SU-DHL-6 (cell line): Measurements from ENCODE around the gene AOAH.

Source experiments
- H2AFZ ChIP-seq: fragments of 200-600 bp; sonication (generic); 2 replicates; pipeline ENCODE4 v1.6.1; 2014; ENCODE audit warnings: low read depth, mild to moderate bottlenecking, moderate library complexity, mixed read lengths, antibody characterized with exemption, low read length; ENCODE audit not compliant: severe bottlenecking
- H3F3A ChIP-seq: fragments of 200-600 bp; shearing (Covaris generic); 2 replicates; pipeline ENCODE4 v1.6.0; 2016; ENCODE audit warnings: antibody characterized with exemption, mild to moderate bottlenecking; ENCODE audit not compliant: insufficient read depth
- H3K27ac ChIP-seq: fragments of 200-600 bp; sonication (generic); 2 replicates; pipeline ENCODE4 v1.5.1; 2016; ENCODE audit warnings: low read depth, mild to moderate bottlenecking, low read length, moderate library complexity, mixed read lengths
- H3K27me3 ChIP-seq: fragments of 200-600 bp; sonication (generic), shearing (Covaris generic); 2 replicates; pipeline ENCODE4 v1.6.0; 2014; ENCODE audit warnings: mild to moderate bottlenecking, low read length
- H3K36me3 ChIP-seq: fragments of 200-600 bp; sonication (generic); 2 replicates; pipeline ENCODE4 v1.6.1; 2014; ENCODE audit warnings: mild to moderate bottlenecking, low read length, mixed read lengths
- H3K4me2 ChIP-seq: fragments of 300-600, 200-600 bp; shearing (Covaris generic), sonication (generic); 2 replicates; pipeline ENCODE4 v1.6.0; 2014; ENCODE audit warnings: low read length, low read depth, mild to moderate bottlenecking; ENCODE audit not compliant: poor library complexity, severe bottlenecking
- H3K4me3 ChIP-seq: fragments of 200-600 bp; sonication (generic); 2 replicates; pipeline ENCODE4 v1.5.1; 2014; ENCODE audit warnings: antibody characterized with exemption, low read length, mild to moderate bottlenecking, mixed read lengths; ENCODE audit not compliant: insufficient read depth, poor library complexity, severe bottlenecking
- H3K79me2 ChIP-seq: fragments of 200-600 bp; sonication (generic); 2 replicates; pipeline ENCODE4 v1.6.1; 2014; ENCODE audit warnings: mild to moderate bottlenecking, low read length, moderate library complexity; ENCODE audit not compliant: insufficient read depth
- H3K9ac ChIP-seq: fragments of 200-600 bp; sonication (generic); 2 replicates; pipeline ENCODE4 v1.7.0; 2014; ENCODE audit warnings: mild to moderate bottlenecking, low read length
- H3K9me2 ChIP-seq: fragments of 200-600 bp; sonication (generic); replicated peaks from 2 replicates; pipeline ENCODE4 v1.6.1; 2014; ENCODE audit warnings: low read length; ENCODE audit not compliant: insufficient read depth
- H3K9me3 ChIP-seq: fragments of 200-600 bp; sonication (generic); 2 replicates; pipeline ENCODE4 v1.6.1; 2014; ENCODE audit warnings: low read length, mixed read lengths; ENCODE audit not compliant: insufficient read depth
- H4K20me1 ChIP-seq: fragments of 200-600 bp; sonication (generic); 2 replicates; pipeline ENCODE4 v1.6.1; 2014; ENCODE audit warnings: low read depth, mild to moderate bottlenecking, antibody characterized with exemption, low read length, moderate library complexity, mixed read lengths
- EZH2phosphoT487 ChIP-seq: fragments of 200-600 bp; sonication (generic), shearing (Covaris generic); conservative IDR thresholded peaks from 2 replicates; pipeline ENCODE4 v1.6.1; 2018; ENCODE audit warnings: mild to moderate bottlenecking, antibody characterized with exemption, low read length, moderate library complexity, mixed read lengths
- TF ChIP-seq, protein P1 (sequence below): fragments of 200-600 bp; sonication (generic); IDR thresholded peaks from one replicate; pipeline ENCODE4 v1.5.1; 2017; ENCODE audit warnings: antibody characterized with exemption, mild to moderate bottlenecking, low read length, moderate library complexity; ENCODE audit not compliant: insufficient read depth, poor library complexity, severe bottlenecking

The AOAH gene

DNA sequence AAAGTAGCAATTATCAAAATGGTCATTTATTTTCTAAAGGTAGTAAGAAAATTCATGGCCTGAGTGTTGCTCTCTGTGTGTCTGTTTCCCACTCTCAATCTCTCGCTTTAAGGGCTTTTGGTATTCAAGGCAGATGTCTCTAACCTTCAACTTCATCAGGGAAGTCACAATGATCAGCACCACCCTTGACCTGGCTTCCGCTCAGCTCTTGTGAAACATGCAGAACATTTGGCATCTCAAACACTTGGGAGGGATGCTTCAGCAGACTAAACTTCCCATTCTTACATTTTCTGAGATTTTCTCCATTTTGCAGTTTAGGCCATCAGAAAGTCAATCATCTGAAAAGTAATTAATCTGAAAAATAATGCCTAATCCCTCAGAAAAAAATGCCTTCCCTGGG, 129.8 kb downstream of the AOAH start:
- no peaks in the 10 kb centered on the region for H3K79me2 ChIP-seq
- H3F3A ChIP-seq = no peaks in the 10 kb centered on the region
- H3K4me3 ChIP-seq = no peak overlapping the region
- no peak for TF ChIP-seq EZH2phosphoT487
- TF ChIP-seq, protein P1, sequence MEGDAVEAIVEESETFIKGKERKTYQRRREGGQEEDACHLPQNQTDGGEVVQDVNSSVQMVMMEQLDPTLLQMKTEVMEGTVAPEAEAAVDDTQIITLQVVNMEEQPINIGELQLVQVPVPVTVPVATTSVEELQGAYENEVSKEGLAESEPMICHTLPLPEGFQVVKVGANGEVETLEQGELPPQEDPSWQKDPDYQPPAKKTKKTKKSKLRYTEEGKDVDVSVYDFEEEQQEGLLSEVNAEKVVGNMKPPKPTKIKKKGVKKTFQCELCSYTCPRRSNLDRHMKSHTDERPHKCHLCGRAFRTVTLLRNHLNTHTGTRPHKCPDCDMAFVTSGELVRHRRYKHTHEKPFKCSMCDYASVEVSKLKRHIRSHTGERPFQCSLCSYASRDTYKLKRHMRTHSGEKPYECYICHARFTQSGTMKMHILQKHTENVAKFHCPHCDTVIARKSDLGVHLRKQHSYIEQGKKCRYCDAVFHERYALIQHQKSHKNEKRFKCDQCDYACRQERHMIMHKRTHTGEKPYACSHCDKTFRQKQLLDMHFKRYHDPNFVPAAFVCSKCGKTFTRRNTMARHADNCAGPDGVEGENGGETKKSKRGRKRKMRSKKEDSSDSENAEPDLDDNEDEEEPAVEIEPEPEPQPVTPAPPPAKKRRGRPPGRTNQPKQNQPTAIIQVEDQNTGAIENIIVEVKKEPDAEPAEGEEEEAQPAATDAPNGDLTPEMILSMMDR = no peak
- H3K36me3 ChIP-seq = no peaks in the 10 kb centered on the region
- H3K27me3 ChIP-seq = no peaks in the 10 kb centered on the region
- H3K4me2 ChIP-seq = no peak overlapping the region
- no peaks in the 10 kb centered on the region for H3K9me3 ChIP-seq
- no peak overlapping the region for H3K27ac ChIP-seq
- no peak overlapping the region for H2AFZ ChIP-seq
- H4K20me1 ChIP-seq = no peaks in the 10 kb centered on the region
- no peaks in the 10 kb centered on the region for H3K9me2 ChIP-seq
- no peak overlapping the region for H3K9ac ChIP-seq

DNA sequence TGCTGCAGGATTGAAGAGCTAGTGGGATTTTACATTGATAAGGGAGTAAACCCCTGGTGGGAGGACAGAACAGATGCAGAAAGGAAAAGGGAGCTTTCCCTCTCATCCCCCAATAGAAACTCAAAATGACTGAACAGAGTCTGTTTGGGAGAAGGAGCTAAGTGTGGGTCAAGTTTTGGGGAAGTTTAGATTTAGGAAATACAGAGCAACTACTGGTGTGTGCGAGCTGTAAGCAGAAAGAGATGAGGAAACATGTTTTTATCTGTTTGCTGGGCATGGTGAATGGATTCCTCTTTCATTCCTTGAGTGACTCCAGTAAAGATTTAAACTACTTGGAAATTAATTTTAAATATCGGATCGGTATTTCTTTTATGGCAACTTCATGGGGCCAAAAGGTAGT, 132.7 kb downstream of the AOAH start:
- TF ChIP-seq, protein P1 = no peak
- no peak for TF ChIP-seq EZH2phosphoT487
- Histone ChIP-seq H3K9me2 (no peaks in the 10 kb centered on the region), H3K27me3 (no peaks in the 10 kb centered on the region), H2AFZ (no peak overlapping the region), H3F3A (no peaks in the 10 kb centered on the region), H3K36me3 (no peaks in the 10 kb centered on the region), H3K9ac (no peak overlapping the region), H3K4me3 (no peak overlapping the region), H3K4me2 (no peak overlapping the region), H4K20me1 (no peaks in the 10 kb centered on the region), H3K27ac (no peak overlapping the region), H3K9me3 (no peaks in the 10 kb centered on the region), H3K79me2 (no peaks in the 10 kb centered on the region)

DNA sequence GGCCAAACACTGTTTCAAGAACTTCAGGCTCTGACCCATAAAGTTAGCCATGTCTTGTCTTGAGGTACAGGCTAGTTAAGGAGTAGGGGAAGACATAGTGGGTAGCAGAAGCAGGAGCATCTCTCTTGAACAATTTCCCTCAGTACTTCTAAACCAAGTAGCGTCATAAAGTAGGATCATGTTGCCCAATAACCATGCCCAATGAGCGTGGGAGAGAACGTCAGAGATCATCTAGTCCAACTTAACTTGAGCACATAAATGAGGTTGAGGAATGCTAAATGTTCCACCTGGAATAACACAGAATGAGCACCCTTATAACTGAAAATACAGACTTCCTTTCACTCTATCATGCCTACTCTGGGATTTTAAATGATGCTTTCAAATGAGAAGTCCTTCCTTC, 134.9 kb downstream of the AOAH start:
- H3K27me3 ChIP-seq = no peaks in the 10 kb centered on the region

More for the DNA sequence above, 134.9 kb downstream of the AOAH start:
- no peaks in the 10 kb centered on the region for H3K79me2 ChIP-seq
- no peak overlapping the region for H3K27ac ChIP-seq
- H3K9ac ChIP-seq = no peak overlapping the region
- no peaks in the 10 kb centered on the region for H3F3A ChIP-seq
- H2AFZ ChIP-seq = no peak overlapping the region
- TF ChIP-seq EZH2phosphoT487 = no peak
- TF ChIP-seq, protein P1 = no peak
- H3K9me2 ChIP-seq = no peaks in the 10 kb centered on the region
- H3K4me2 ChIP-seq = no peak overlapping the region
- no peak overlapping the region for H3K4me3 ChIP-seq
- H3K36me3 ChIP-seq = no peaks in the 10 kb centered on the region
- no peaks in the 10 kb centered on the region for H3K9me3 ChIP-seq
- no peaks in the 10 kb centered on the region for H4K20me1 ChIP-seq
